ENCODE results near the gene WDR46. TPM values are rescaled to one million over a fixed set of nuclear protein-coding genes. Genes with fewer than 3 reads are reported as not detected.

Gene WDR46
- polyA plus RNA-seq, 5 donors, result 50.7 to 80.1 (median 56.4) TPM

Other genes with a start within 250 kb of the WDR46 start
- 10 to 100 TPM; 33.0 to 44.8 (median 33.5) TPM for gene HLA-DPA1, start 215.6 kb downstream of the WDR46 start, polyA plus RNA-seq (ENCODE audit: insufficient read depth in 1 of 5, insufficient read length in 5 of 5, low replicate concordance in 1 of 5)
- 10 to 100 TPM; 20.2 to 28.5 (median 25.6) TPM for gene HLA-DPB1, start 213.2 kb downstream of the WDR46 start, polyA plus RNA-seq (ENCODE audit: insufficient read depth in 1 of 5, insufficient read length in 5 of 5, low replicate concordance in 1 of 5)
- 10 to 100 TPM in 1 of 5 donors, 1 to 10 TPM in 4; 3.0 to 10.8 (median 3.8) TPM for gene COL11A2, start 96.8 kb downstream of the WDR46 start, polyA plus RNA-seq (ENCODE audit: insufficient read depth in 1 of 5, insufficient read length in 5 of 5, low replicate concordance in 1 of 5)
- gene RXRB, start 88.6 kb downstream of the WDR46 start, polyA plus RNA-seq (ENCODE audit: insufficient read depth in 1 of 5, insufficient read length in 5 of 5, low replicate concordance in 1 of 5), result 10 to 100 TPM; 56.7 to 69.7 (median 61.7) TPM
- gene SLC39A7, start 88.4 kb downstream of the WDR46 start, polyA plus RNA-seq (ENCODE audit: insufficient read depth in 1 of 5, insufficient read length in 5 of 5, low replicate concordance in 1 of 5), result 100 to 1,000 TPM in 1 of 5 donors, 10 to 100 TPM in 4; 73.8 to 100 (median 90.1) TPM
- gene HSD17B8, start 84.6 kb downstream of the WDR46 start, polyA plus RNA-seq (ENCODE audit: insufficient read depth in 1 of 5, insufficient read length in 5 of 5, low replicate concordance in 1 of 5), result 10 to 100 TPM; 20.8 to 26.5 (median 21.7) TPM
- 10 to 100 TPM; 46.9 to 70.0 (median 54.0) TPM for gene RING1, start 80.7 kb downstream of the WDR46 start, polyA plus RNA-seq (ENCODE audit: insufficient read depth in 1 of 5, insufficient read length in 5 of 5, low replicate concordance in 1 of 5)
- gene VPS52, start 17.4 kb downstream of the WDR46 start, polyA plus RNA-seq (ENCODE audit: insufficient read depth in 1 of 5, insufficient read length in 5 of 5, low replicate concordance in 1 of 5), result 10 to 100 TPM; 74.4 to 88.8 (median 81.1) TPM
- gene RPS18, start 17.2 kb downstream of the WDR46 start, polyA plus RNA-seq (ENCODE audit: insufficient read depth in 1 of 5, insufficient read length in 5 of 5, low replicate concordance in 1 of 5), result 1,000 to 10,000 TPM; 3,696 to 4,775 (median 3,821) TPM
- gene B3GALT4, start 12.1 kb downstream of the WDR46 start, polyA plus RNA-seq (ENCODE audit: insufficient read depth in 1 of 5, insufficient read length in 5 of 5, low replicate concordance in 1 of 5), result 1 to 10 TPM; 3.3 to 4.8 (median 3.8) TPM
- 10 to 100 TPM; 47.1 to 61.3 (median 50.3) TPM for gene PFDN6, start 362 bp upstream of the WDR46 start, polyA plus RNA-seq (ENCODE audit: insufficient read depth in 1 of 5, insufficient read length in 5 of 5, low replicate concordance in 1 of 5)
- 100 to 1,000 TPM; 123 to 169 (median 149) TPM for gene RGL2, start 9.7 kb upstream of the WDR46 start, polyA plus RNA-seq (ENCODE audit: insufficient read depth in 1 of 5, insufficient read length in 5 of 5, low replicate concordance in 1 of 5)
- gene TAPBP, start 24.8 kb upstream of the WDR46 start, polyA plus RNA-seq (ENCODE audit: insufficient read depth in 1 of 5, insufficient read length in 5 of 5, low replicate concordance in 1 of 5), result 10 to 100 TPM; 34.2 to 59.4 (median 43.6) TPM
- gene ZBTB22, start 28.5 kb upstream of the WDR46 start, polyA plus RNA-seq (ENCODE audit: insufficient read depth in 1 of 5, insufficient read length in 5 of 5, low replicate concordance in 1 of 5), result 10 to 100 TPM; 22.3 to 28.0 (median 24.5) TPM
- gene DAXX, start 33.7 kb upstream of the WDR46 start, polyA plus RNA-seq (ENCODE audit: insufficient read depth in 1 of 5, insufficient read length in 5 of 5, low replicate concordance in 1 of 5), result 10 to 100 TPM; 45.1 to 57.5 (median 50.3) TPM
- 10 to 100 TPM; 28.6 to 72.8 (median 47.1) TPM for gene KIFC1, start 102.6 kb upstream of the WDR46 start, polyA plus RNA-seq (ENCODE audit: insufficient read depth in 1 of 5, insufficient read length in 5 of 5, low replicate concordance in 1 of 5)
- gene PHF1, start 121.8 kb upstream of the WDR46 start, polyA plus RNA-seq (ENCODE audit: insufficient read depth in 1 of 5, insufficient read length in 5 of 5, low replicate concordance in 1 of 5), result 10 to 100 TPM; 53.1 to 88.9 (median 82.8) TPM
- gene CUTA, start 128.9 kb upstream of the WDR46 start, polyA plus RNA-seq (ENCODE audit: insufficient read depth in 1 of 5, insufficient read length in 5 of 5, low replicate concordance in 1 of 5), result 100 to 1,000 TPM; 153 to 208 (median 171) TPM
- gene SYNGAP1, start 130.8 kb upstream of the WDR46 start, polyA plus RNA-seq (ENCODE audit: insufficient read depth in 1 of 5, insufficient read length in 5 of 5, low replicate concordance in 1 of 5), result 10 to 100 TPM; 35.2 to 47.4 (median 44.8) TPM
- 10 to 100 TPM; 10.1 to 13.2 (median 10.6) TPM for gene ZBTB9, start 165.3 kb upstream of the WDR46 start, polyA plus RNA-seq (ENCODE audit: insufficient read depth in 1 of 5, insufficient read length in 5 of 5, low replicate concordance in 1 of 5)